Loucy (cell line): ENCODE results near the gene TSHZ2.

Source experiments
- H2AFZ ChIP-seq: fragments of 200-600 bp; sonication (generic); 2 replicates; pipeline ENCODE4 v1.6.0; 2016; ENCODE audit warnings: antibody characterized with exemption, mild to moderate bottlenecking, low read length, moderate library complexity
- H3F3A ChIP-seq: fragments of 200-600 bp; 2 replicates; pipeline ENCODE4 v1.6.0; 2016; ENCODE audit warnings: antibody characterized with exemption, low read depth, mild to moderate bottlenecking
- H3K27me3 ChIP-seq: fragments of 200-600 bp; sonication (generic); 2 replicates; pipeline ENCODE4 v1.6.1; 2014; ENCODE audit warnings: low read length, mild to moderate bottlenecking; ENCODE audit not compliant: insufficient read depth, poor library complexity, severe bottlenecking
- H3K36me3 ChIP-seq: fragments of 200-600 bp; sonication (generic); 2 replicates; pipeline ENCODE4 v1.6.1; 2016; ENCODE audit warnings: low read length; ENCODE audit not compliant: insufficient read depth
- H3K4me1 ChIP-seq: fragments of 200-600 bp; sonication (generic); 2 replicates; pipeline ENCODE4 v1.5.1; 2014; ENCODE audit warnings: low read length, mild to moderate bottlenecking; ENCODE audit not compliant: insufficient read depth, poor library complexity, severe bottlenecking
- H3K4me2 ChIP-seq: fragments of 200-600 bp; sonication (generic); 2 replicates; pipeline ENCODE4 v1.6.0; 2014; ENCODE audit warnings: antibody characterized with exemption, low read length, low read depth, mild to moderate bottlenecking; ENCODE audit not compliant: poor library complexity, severe bottlenecking
- H3K4me3 ChIP-seq: fragments of 200-600 bp; sonication (generic); 2 replicates; pipeline ENCODE4 v1.5.1; 2014; ENCODE audit warnings: low read length, mild to moderate bottlenecking, mixed read lengths; ENCODE audit not compliant: poor library complexity, severe bottlenecking
- H3K79me2 ChIP-seq: fragments of 200-600 bp; sonication (generic); 2 replicates; pipeline ENCODE4 v1.6.1; 2014; ENCODE audit warnings: low read length; ENCODE audit not compliant: insufficient read depth
- H3K9ac ChIP-seq: fragments of 200-600 bp; sonication (generic); 2 replicates; pipeline ENCODE4 v1.6.0; 2014; ENCODE audit warnings: mild to moderate bottlenecking, low read depth, low read length, moderate library complexity; ENCODE audit not compliant: poor library complexity, severe bottlenecking
- H3K9me2 ChIP-seq: fragments of 200-600 bp; sonication (generic); replicated peaks from 2 replicates; pipeline ENCODE4 v1.6.1; 2016; ENCODE audit warnings: low read depth, low read length, mixed read lengths
- H3K9me3 ChIP-seq: fragments of 200-600 bp; sonication (generic); 2 replicates; pipeline ENCODE4 v1.6.1; 2014; ENCODE audit warnings: mild to moderate bottlenecking, antibody characterized with exemption, low read length, low read depth; ENCODE audit not compliant: insufficient read depth
- H4K20me1 ChIP-seq: fragments of 200-600 bp; sonication (generic); 2 replicates; pipeline ENCODE4 v1.6.0; 2014; ENCODE audit warnings: antibody characterized with exemption, low read length, mild to moderate bottlenecking; ENCODE audit not compliant: insufficient read depth, poor library complexity, severe bottlenecking
- EZH2phosphoT487 ChIP-seq: fragments of 200-600 bp; IDR thresholded peaks from 2 replicates; pipeline ENCODE4 v1.6.1; 2018; ENCODE audit warnings: antibody characterized with exemption, mild to moderate bottlenecking, moderate library complexity, borderline replicate concordance
- TF ChIP-seq, protein P1 (sequence below): fragments of 200-600 bp; sonication (generic); conservative IDR thresholded peaks from 2 replicates; pipeline ENCODE4 v1.5.1; 2014; ENCODE audit warnings: mild to moderate bottlenecking, antibody characterized with exemption, low read length

TSHZ2 gene

DNA sequence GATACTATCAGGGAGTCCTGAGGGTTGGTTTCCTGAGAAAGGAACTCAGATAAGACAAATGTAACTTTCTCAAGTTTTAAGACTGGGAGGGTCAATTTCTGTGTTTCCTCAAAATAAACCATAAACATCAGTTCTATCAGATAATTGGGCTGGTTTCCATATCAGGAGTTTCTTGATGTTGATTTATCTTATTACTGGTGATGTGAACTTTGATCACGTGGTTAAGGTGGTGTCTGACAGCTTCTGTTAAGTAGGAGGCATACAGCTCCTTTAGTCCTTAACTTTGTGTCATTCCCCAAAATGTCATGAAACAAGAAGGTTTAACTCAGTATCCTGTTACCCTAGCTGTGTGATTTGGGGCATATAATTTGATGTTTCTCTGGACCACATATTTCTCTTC is 476.3 kb downstream of the TSHZ2 start:
- Histone ChIP-seq H3K36me3 (no peaks in the 10 kb centered on the region), H3K4me2 (no peak overlapping the region), H3K4me1 (no peaks in the 10 kb centered on the region), H3K9ac (no peak overlapping the region), H3F3A (no peaks in the 10 kb centered on the region), H2AFZ (no peak overlapping the region), H3K4me3 (no peak overlapping the region), H3K79me2 (no peaks in the 10 kb centered on the region), H3K9me2 (no peaks in the 10 kb centered on the region), H4K20me1 (no peaks in the 10 kb centered on the region), H3K9me3 (peaks cover 5% of the 10 kb centered on the region; the same call in 1 of the 2 replicates), H3K27me3 (no peaks in the 10 kb centered on the region)
- TF ChIP-seq, protein P1, sequence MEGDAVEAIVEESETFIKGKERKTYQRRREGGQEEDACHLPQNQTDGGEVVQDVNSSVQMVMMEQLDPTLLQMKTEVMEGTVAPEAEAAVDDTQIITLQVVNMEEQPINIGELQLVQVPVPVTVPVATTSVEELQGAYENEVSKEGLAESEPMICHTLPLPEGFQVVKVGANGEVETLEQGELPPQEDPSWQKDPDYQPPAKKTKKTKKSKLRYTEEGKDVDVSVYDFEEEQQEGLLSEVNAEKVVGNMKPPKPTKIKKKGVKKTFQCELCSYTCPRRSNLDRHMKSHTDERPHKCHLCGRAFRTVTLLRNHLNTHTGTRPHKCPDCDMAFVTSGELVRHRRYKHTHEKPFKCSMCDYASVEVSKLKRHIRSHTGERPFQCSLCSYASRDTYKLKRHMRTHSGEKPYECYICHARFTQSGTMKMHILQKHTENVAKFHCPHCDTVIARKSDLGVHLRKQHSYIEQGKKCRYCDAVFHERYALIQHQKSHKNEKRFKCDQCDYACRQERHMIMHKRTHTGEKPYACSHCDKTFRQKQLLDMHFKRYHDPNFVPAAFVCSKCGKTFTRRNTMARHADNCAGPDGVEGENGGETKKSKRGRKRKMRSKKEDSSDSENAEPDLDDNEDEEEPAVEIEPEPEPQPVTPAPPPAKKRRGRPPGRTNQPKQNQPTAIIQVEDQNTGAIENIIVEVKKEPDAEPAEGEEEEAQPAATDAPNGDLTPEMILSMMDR, result no peak
- no peak for TF ChIP-seq EZH2phosphoT487

DNA sequence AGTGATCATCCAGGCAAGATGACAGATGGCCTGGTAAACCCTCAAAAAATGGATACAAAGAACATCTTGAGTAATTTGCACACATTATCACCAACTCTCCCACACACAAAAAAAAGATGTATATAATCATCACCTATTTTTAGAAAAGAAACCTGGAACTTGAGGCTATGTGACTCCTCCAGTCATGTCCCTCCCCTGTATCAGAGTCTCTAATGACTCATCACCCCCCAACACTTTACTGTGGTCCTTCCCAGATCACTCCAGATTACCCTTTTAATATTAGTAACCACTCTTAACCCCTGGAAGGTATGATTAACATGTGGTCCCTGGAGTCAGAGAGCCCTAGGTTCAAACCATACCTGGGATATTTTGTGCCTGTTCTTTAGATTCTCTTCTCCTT is 476.7 kb downstream of the TSHZ2 start:
- no peak for TF ChIP-seq EZH2phosphoT487
- TF ChIP-seq, protein P1, result no peak
- H3K9me2 ChIP-seq, result no peaks in the 10 kb centered on the region
- H3K4me3 ChIP-seq, result no peak overlapping the region
- H3F3A ChIP-seq, result no peaks in the 10 kb centered on the region
- no peak overlapping the region for H3K4me2 ChIP-seq
- H3K9me3 ChIP-seq, result peaks cover 5% of the 10 kb centered on the region; the same call in 1 of the 2 replicates
- H3K4me1 ChIP-seq, result no peaks in the 10 kb centered on the region
- H3K79me2 ChIP-seq, result no peaks in the 10 kb centered on the region
- H3K36me3 ChIP-seq, result no peaks in the 10 kb centered on the region
- H3K27me3 ChIP-seq, result no peaks in the 10 kb centered on the region
- no peak overlapping the region for H2AFZ ChIP-seq
- H4K20me1 ChIP-seq, result no peaks in the 10 kb centered on the region
- H3K9ac ChIP-seq, result no peak overlapping the region

DNA sequence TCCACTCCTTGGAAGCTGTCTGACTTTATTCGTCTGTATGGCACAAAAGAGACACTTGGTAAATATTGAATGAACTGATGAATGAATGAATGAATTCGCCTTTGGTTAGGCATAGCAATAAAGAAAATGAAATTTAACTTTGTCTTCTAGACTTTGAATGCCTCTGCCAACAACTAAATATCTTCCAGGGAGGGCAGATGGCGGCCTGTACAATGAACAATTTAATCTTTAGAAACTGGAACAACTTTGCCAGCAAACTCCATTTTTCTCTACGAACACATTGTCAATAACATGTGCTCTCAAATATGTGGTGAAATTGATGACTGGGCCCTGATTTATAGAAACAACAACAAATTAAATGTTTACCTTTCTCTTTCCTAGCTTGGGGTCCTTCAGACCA is 480.9 kb downstream of the TSHZ2 start:
- Histone ChIP-seq H3K4me1 (no peaks in the 10 kb centered on the region), H3K79me2 (no peaks in the 10 kb centered on the region), H3K4me2 (no peak overlapping the region), H3F3A (no peaks in the 10 kb centered on the region), H3K9me2 (no peaks in the 10 kb centered on the region), H2AFZ (no peak overlapping the region), H3K9me3 (peaks cover 8% of the 10 kb centered on the region; the same call in 1 of the 2 replicates), H3K4me3 (no peak overlapping the region), H4K20me1 (no peaks in the 10 kb centered on the region), H3K9ac (no peak overlapping the region), H3K36me3 (no peaks in the 10 kb centered on the region), H3K27me3 (no peaks in the 10 kb centered on the region)
- TF ChIP-seq, protein P1, result no peak
- TF ChIP-seq EZH2phosphoT487, result no peak
